ENCODE data around the gene TAT. TPM values are rescaled to one million over a fixed set of nuclear protein-coding genes. Genes with fewer than 3 reads are reported as not detected.
"Not testable (repeated sequence)": the region's sequence is repeated elsewhere in the genome, so short reads cannot be mapped to it uniquely, and the experiment has no call there.

TAT gene
- total RNA-seq, 1 donor = not detected

DNA sequence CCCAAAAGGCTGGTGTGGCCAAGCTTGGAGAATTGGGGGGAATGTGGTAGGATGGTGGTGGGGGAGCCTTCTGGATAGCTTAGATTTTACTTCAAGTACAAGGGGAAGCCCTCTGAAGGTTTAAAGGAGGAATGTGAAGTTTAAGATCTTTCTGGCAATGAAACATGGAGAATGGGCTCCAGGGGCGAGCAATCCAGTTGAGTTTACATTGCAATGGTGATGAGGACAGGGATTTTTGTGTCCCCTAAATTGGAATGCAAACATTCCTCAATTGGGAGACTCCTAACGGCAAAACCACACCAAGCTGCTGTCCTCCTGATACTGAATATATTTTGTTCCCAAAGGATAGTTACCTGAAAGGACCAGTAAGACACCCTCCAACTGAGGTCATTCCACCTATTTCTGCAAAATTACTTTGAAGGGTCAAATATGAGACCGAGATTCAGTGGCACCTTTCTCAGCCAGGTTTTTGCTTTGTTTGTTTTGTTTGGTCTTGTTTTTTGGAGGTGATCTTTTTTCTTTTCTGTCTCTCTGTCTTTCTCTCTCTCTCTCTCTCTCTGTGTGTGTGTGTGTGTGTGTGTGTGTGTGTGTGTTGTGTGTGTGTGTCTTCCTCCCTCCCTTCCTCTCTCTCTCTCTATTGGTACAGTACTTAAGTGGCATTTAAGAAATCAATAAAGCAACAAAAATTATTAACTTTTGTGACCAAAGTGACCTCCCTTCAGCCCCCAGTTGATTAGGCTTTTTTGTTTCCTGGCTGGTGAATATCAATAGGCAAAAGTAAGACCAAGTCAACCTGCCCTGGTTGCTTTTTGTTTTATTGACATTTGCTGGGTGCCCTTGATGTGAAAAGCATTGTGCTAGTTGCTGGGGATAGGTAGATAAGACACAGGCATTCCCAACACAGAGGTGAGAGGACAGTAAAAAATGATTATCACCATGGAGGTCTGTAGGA is 16.4 kb upstream of the TAT start:
- H3K4me3 ChIP-seq (ENCODE audit: low read depth, low read length) = no peak overlapping the region
- TF ChIP-seq, protein P1, sequence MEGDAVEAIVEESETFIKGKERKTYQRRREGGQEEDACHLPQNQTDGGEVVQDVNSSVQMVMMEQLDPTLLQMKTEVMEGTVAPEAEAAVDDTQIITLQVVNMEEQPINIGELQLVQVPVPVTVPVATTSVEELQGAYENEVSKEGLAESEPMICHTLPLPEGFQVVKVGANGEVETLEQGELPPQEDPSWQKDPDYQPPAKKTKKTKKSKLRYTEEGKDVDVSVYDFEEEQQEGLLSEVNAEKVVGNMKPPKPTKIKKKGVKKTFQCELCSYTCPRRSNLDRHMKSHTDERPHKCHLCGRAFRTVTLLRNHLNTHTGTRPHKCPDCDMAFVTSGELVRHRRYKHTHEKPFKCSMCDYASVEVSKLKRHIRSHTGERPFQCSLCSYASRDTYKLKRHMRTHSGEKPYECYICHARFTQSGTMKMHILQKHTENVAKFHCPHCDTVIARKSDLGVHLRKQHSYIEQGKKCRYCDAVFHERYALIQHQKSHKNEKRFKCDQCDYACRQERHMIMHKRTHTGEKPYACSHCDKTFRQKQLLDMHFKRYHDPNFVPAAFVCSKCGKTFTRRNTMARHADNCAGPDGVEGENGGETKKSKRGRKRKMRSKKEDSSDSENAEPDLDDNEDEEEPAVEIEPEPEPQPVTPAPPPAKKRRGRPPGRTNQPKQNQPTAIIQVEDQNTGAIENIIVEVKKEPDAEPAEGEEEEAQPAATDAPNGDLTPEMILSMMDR (IDR thresholded peaks at IDR 0.05; ENCODE audit: insufficient read depth, low read depth, low read length) = no peak
- no peak for DNase-seq (ENCODE audit: low read depth)

DNA sequence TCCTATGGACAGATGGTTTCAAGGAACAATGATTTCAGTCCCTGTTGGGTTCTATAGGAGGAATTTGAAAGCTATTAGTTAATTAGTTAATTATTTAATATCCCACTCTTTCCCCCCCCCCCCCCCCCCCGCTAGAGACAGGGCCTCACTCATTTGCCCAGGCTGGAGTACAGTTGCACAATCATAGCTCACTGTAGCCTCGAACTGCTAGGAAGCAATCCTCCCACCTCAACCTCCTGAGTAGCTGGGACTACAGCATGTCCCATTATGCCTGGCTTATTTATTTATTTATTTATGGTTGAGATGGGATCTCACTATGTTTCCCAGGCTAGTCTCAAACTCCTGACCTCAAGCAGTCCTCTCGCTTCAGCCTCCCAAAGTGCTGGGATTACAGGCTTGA is 15.0 kb upstream of the TAT start:
- DNase-seq (ENCODE audit: low read depth) = no peak

DNA sequence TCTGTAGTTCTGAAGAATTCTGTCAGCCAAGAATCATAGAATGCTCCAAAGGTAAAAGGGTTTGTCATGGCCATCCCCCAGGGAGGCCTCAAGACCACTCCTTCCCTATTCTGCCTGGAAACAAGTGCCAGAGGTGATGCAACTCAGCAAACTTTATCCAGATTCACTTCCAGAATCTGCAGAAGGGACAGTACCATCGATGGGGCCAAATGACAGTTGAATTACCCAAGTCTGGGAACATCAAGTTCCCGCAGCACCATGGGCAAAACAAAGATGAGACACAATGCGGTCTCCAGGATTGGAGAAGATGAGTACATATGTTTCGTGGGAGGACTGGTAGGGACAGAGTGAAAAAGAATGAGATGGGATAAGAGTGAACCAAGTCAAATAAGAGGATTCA is 13.7 kb upstream of the TAT start:
- H3K4me3 ChIP-seq (ENCODE audit: low read depth, low read length) = no peak overlapping the region
- TF ChIP-seq, protein P1 (IDR thresholded peaks at IDR 0.05; ENCODE audit: insufficient read depth, low read depth, low read length) = no peak
- DNase-seq (ENCODE audit: low read depth) = no peak

More for the DNA sequence above, 15.0 kb upstream of the TAT start:
- TF ChIP-seq, protein P1 (IDR thresholded peaks at IDR 0.05; ENCODE audit: insufficient read depth, low read depth, low read length) = no peak
- H3K4me3 ChIP-seq (ENCODE audit: low read depth, low read length) = no peak overlapping the region

DNA sequence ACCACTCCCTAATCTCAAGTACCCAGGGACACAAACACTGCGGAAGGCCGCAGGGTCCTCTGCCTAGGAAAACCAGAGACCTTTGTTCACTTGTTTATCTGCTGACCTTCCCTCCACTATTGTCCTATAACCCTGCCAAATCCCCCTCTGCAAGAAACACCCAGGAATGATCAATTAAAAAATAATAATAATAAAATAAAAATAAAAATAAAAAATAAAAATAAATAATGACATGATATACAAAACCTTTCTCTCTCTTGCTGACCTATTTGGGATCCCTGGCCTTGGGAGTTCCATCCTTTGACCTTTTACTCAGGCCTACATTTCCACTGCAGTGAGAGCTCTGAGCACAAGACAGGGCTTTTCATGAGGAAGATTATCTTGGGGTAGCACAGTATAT is 13.2 kb upstream of the TAT start:
- H3K4me3 ChIP-seq (ENCODE audit: low read depth, low read length); DNase-seq (ENCODE audit: low read depth): not testable (repeated sequence)

DNA sequence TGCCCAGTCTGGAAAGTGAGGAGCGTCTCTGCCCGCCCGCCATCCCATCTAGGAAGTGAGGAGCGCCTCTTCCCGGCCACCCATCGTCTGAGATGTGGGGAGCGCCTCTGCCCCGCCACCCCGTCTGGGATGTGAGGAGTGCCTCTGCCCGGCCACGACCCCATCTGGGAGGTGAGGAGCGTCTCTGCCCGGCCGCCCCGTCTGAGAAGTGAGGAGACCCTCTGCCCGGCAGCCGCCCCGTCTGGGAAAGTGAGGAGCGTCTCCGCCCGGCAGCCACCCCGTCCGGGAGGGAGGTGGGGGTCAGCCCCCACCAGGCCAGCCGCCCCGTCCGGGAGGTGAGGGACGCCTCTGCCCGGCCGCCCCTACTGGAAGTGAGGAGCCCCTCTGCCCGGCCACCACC is 12.4 kb upstream of the TAT start:
- H3K4me3 ChIP-seq (ENCODE audit: low read depth, low read length); DNase-seq (ENCODE audit: low read depth): not testable (repeated sequence)

DNA sequence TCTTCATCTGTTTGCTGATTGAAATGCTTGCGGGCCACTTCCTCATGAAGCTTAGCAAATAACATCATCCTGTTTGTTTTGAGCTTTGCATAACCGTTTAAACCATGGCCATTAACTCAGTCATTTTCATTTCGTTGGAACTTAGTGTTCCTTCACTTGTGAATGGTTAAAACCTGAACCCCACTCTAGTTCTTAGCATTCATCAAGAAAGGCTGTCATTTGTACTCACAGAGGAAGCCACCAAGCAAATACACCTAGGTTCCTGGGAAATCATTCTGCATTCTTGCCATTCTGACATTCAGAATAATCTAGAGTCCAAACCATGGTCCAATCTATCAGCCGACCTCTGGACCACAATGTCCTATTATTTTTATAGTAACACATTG is 8.4 kb upstream of the TAT start:
- H3K4me3 ChIP-seq (ENCODE audit: low read depth, low read length) = no peak overlapping the region
- no peak for DNase-seq (ENCODE audit: low read depth)
- TF ChIP-seq, protein P1 (IDR thresholded peaks at IDR 0.05; ENCODE audit: insufficient read depth, low read depth, low read length) = no peak

DNA sequence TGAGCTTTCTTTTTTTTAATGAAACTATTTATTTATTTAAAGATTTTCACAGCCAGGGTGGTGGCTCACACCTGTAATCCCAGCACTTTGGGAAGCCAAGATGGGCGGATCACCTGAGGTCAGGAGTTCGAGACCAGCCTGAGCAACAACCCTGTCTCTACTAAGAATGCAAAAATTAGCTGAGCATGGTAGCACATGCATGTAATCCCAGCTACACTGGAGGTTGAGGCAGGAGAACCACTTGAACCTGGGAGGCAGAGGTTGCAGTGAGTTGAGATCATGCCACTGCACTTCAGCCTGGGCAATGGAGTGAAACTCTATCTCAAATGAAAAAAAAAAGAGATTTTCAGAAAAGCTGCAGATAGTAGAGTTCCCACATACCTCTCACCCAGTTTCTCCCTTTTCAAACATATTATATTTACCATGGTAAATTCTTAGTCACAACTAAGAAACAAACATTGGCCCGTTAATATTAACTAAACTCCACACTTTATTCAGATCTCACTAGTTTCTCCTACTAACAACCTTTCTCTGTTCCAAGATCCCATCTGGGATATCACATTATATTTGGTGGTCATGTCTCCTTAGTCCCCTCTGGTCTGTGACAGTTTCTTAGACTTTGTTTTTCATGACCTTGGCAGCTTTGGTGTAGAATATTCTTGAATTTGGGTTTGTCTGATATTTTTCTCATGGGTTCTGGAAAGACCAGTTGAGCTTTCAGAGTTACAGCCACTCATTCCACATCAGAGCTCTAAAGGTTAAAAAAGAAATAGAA is 7.8 kb upstream of the TAT start:
- H3K4me3 ChIP-seq (ENCODE audit: low read depth, low read length) = no peak overlapping the region
- no peak for DNase-seq (ENCODE audit: low read depth)
- TF ChIP-seq, protein P1 (IDR thresholded peaks at IDR 0.05; ENCODE audit: insufficient read depth, low read depth, low read length) = no peak

DNA sequence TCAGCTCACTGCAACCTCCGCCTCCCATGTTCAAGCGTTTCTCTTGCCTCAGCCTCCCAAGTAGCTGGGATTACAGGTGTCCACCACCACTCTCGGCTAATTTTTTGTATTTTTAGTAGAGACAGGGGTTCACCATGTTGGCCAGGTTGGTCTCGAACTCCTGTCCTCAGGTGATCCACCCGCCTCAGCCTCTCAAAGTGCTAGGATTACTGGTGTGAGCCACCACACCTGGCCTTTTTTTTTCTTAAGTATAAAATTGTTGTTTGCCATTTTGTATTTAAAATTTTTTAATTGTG is 5.6 kb upstream of the TAT start:
- not testable (repeated sequence) for H3K4me3 ChIP-seq (ENCODE audit: low read depth, low read length)

More for the DNA sequence above, 5.6 kb upstream of the TAT start:
- DNase-seq (ENCODE audit: low read depth) = not testable (repeated sequence)

Measured in fibroblast of villous mesenchyme (primary cell).